Astrocyte (in vitro differentiated cells and primary cell): ENCODE measurements around the gene FAM120B. TPM values are rescaled to one million over a fixed set of nuclear protein-coding genes. Genes with fewer than 3 reads are reported as not detected.

Source experiments
- DNase-seq: peaks from one replicate; pipeline ENCODE4 v3.0.0-alpha.2; 2010; ENCODE audit warnings: low read depth
- FAIRE-seq: peaks from 2 replicates; lab custom pipeline; 2011; peaks lifted over from hg19 to GRCh38; lab: Jason Lieb, UNC
- H2AFZ ChIP-seq: 2 replicates; pipeline ENCODE4 v1.6.0; 2012; ENCODE audit warnings: low read depth, low read length, inconsistent platforms
- H3K27ac ChIP-seq: 2 replicates; pipeline ENCODE4 v1.5.1; 2011; ENCODE audit warnings: low read depth, low read length, inconsistent platforms
- H3K27me3 ChIP-seq: 2 replicates; pipeline ENCODE4 v1.6.0; 2011; ENCODE audit warnings: low read length, inconsistent platforms; ENCODE audit not compliant: insufficient read depth
- H3K36me3 ChIP-seq: 2 replicates; pipeline ENCODE4 v1.5.1; 2011; ENCODE audit warnings: low read length, inconsistent platforms; ENCODE audit not compliant: insufficient read depth
- H3K4me1 ChIP-seq: 2 replicates; pipeline ENCODE4 v1.5.1; 2011; ENCODE audit warnings: low read length, inconsistent platforms; ENCODE audit not compliant: insufficient read depth
- H3K4me2 ChIP-seq: 2 replicates; pipeline ENCODE4 v1.6.0; 2012; ENCODE audit warnings: low read length, inconsistent platforms
- H3K4me3 ChIP-seq: 2 replicates; pipeline ENCODE4 v1.5.1; 2011; ENCODE audit warnings: low read depth, mild to moderate bottlenecking, low read length, inconsistent platforms; ENCODE audit not compliant: insufficient read depth
- H3K79me2 ChIP-seq: 2 replicates; pipeline ENCODE4 v1.6.0; 2012; ENCODE audit warnings: mild to moderate bottlenecking, low read length, inconsistent platforms; ENCODE audit not compliant: insufficient read depth
- H3K9ac ChIP-seq: 2 replicates; pipeline ENCODE4 v1.6.0; 2012; ENCODE audit warnings: mild to moderate bottlenecking, low read length, inconsistent platforms
- H3K9me3 ChIP-seq: 2 replicates; pipeline ENCODE4 v1.5.1; 2012; ENCODE audit warnings: low read depth, mild to moderate bottlenecking, low read length, inconsistent platforms; ENCODE audit not compliant: insufficient read depth
- H4K20me1 ChIP-seq: 2 replicates; pipeline ENCODE4 v1.6.0; 2012; ENCODE audit warnings: low read length, inconsistent platforms; ENCODE audit not compliant: insufficient read depth
- H3K27ac Mint-ChIP-seq: one replicate; pipeline ENCODE4 v1.8.0; 2021; ENCODE audit warnings: mild to moderate bottlenecking, mixed read lengths; ENCODE audit not compliant: unreplicated experiment
- H3K27me3 Mint-ChIP-seq: one replicate; pipeline ENCODE4 v1.8.0; 2021; ENCODE audit warnings: low read depth, mixed read lengths; ENCODE audit not compliant: unreplicated experiment
- H3K36me3 Mint-ChIP-seq: one replicate; pipeline ENCODE4 v1.8.0; 2021; ENCODE audit warnings: low read depth, mixed read lengths; ENCODE audit not compliant: unreplicated experiment
- H3K4me1 Mint-ChIP-seq: one replicate; pipeline ENCODE4 v1.8.0; 2021; ENCODE audit warnings: low read depth, mixed read lengths; ENCODE audit not compliant: unreplicated experiment
- H3K4me3 Mint-ChIP-seq: one replicate; pipeline ENCODE4 v1.8.0; 2021; ENCODE audit warnings: mild to moderate bottlenecking, moderate library complexity, mixed read lengths; ENCODE audit not compliant: unreplicated experiment
- H3K9me3 Mint-ChIP-seq: one replicate; pipeline ENCODE4 v1.8.0; 2021; ENCODE audit warnings: mild to moderate bottlenecking, mixed read lengths; ENCODE audit not compliant: unreplicated experiment
- EZH2 ChIP-seq: IDR thresholded peaks from 2 replicates; pipeline ENCODE4 v1.6.1; 2012; ENCODE audit warnings: mild to moderate bottlenecking, low read length, inconsistent platforms; ENCODE audit not compliant: insufficient read depth
- total RNA-seq: library from RNA; stranded (reverse); gene quantifications from 2 replicates; pipeline ENCODE4 v1.2.1, GENCODE V29; 2021
- TF ChIP-seq, protein P1 (sequence below): IDR thresholded peaks from 2 replicates; pipeline ENCODE4 v1.5.1; 2011; ENCODE audit warnings: low read depth, mild to moderate bottlenecking, inconsistent platforms, low read length, moderate library complexity; ENCODE audit not compliant: insufficient read depth

Gene FAM120B
- total RNA-seq, 1 donor from 2014 or later: 29.8 TPM

- peaks cover 14% of the 10 kb centered on the region for H3K9me3 Mint-ChIP-seq
- no peaks in the 10 kb centered on the region for H3K9me3 ChIP-seq
- no peaks in the 10 kb centered on the region for H3K27me3 ChIP-seq
- no peaks in the 10 kb centered on the region for H3K36me3 ChIP-seq
- FAIRE-seq (no peak), DNase-seq (no peak)
- H3K27me3 Mint-ChIP-seq: no peaks in the 10 kb centered on the region
- peak overlapping the region; percentile 94 for H2AFZ ChIP-seq
- H3K4me1 ChIP-seq: peaks cover 17% of the 10 kb centered on the region
- peaks cover 31% of the 10 kb centered on the region for H4K20me1 ChIP-seq
- H3K36me3 Mint-ChIP-seq: peaks cover 4% of the 10 kb centered on the region
- H3K27ac Mint-ChIP-seq: no peak overlapping the region
- peak overlapping the region; percentile 88 for H3K4me3 Mint-ChIP-seq
- peak overlapping the region; percentile 89 for H3K27ac ChIP-seq
- H3K4me1 Mint-ChIP-seq: peaks cover 22% of the 10 kb centered on the region
- H3K9ac ChIP-seq: peak overlapping the region; percentile 95
- TF ChIP-seq, protein P1, sequence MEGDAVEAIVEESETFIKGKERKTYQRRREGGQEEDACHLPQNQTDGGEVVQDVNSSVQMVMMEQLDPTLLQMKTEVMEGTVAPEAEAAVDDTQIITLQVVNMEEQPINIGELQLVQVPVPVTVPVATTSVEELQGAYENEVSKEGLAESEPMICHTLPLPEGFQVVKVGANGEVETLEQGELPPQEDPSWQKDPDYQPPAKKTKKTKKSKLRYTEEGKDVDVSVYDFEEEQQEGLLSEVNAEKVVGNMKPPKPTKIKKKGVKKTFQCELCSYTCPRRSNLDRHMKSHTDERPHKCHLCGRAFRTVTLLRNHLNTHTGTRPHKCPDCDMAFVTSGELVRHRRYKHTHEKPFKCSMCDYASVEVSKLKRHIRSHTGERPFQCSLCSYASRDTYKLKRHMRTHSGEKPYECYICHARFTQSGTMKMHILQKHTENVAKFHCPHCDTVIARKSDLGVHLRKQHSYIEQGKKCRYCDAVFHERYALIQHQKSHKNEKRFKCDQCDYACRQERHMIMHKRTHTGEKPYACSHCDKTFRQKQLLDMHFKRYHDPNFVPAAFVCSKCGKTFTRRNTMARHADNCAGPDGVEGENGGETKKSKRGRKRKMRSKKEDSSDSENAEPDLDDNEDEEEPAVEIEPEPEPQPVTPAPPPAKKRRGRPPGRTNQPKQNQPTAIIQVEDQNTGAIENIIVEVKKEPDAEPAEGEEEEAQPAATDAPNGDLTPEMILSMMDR: no peak
- no peak for TF ChIP-seq EZH2
- H3K79me2 ChIP-seq: peaks cover 47% of the 10 kb centered on the region
- H3K4me2 ChIP-seq: peak overlapping the region; percentile 98
- H3K4me3 ChIP-seq: peak overlapping the region; percentile 90
Observed at GRCh38 chr6:170305805-170306323, 694 bp upstream of the FAM120B start.

DNA sequence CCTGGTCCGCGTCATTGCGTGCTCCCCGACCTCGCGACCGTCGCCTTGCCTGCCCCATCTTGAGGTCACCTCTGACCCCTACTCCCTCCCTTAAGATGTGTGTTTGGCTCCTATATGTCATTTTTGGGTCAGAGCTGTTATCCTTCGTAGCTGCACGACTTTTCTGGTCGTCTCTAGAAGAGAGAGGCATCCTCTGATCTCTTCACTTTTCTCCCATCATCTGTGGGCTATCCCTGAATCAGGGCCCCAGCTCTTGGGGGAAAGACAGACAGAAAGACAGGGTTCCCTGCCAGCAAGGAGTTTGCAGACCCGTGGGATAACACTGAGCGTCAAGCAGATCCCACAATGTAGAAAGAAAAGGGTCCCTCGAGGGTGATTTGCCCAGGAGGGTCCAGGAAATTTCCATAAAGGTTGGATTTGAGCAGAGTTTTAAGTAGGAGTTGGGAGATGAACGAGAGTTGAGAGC lies 555 bp downstream of the FAM120B start:
- H3K9ac ChIP-seq: peak overlapping the region; percentile 95
- no peaks in the 10 kb centered on the region for H3K9me3 ChIP-seq
- H3K4me1 ChIP-seq: peaks cover 17% of the 10 kb centered on the region
- H3K9me3 Mint-ChIP-seq: peaks cover 3% of the 10 kb centered on the region
- H3K27ac Mint-ChIP-seq: peak overlapping the region; percentile 83
- H3K4me3 Mint-ChIP-seq: peak overlapping the region; percentile 94
- peak overlapping the region; percentile 89 for H3K27ac ChIP-seq
- DNase-seq (no peak), FAIRE-seq (no peak)
- peaks cover 41% of the 10 kb centered on the region for H4K20me1 ChIP-seq
- H3K27me3 ChIP-seq: no peaks in the 10 kb centered on the region
- H3K27me3 Mint-ChIP-seq: no peaks in the 10 kb centered on the region
- peaks cover 60% of the 10 kb centered on the region for H3K79me2 ChIP-seq
- no peaks in the 10 kb centered on the region for H3K36me3 Mint-ChIP-seq
- H3K4me1 Mint-ChIP-seq: peaks cover 25% of the 10 kb centered on the region
- peak overlapping the region; percentile 90 for H3K4me3 ChIP-seq
- H3K4me2 ChIP-seq: peak overlapping the region; percentile 98
- no peaks in the 10 kb centered on the region for H3K36me3 ChIP-seq
- no peak for TF ChIP-seq EZH2
- TF ChIP-seq, protein P1: no peak
- H2AFZ ChIP-seq: peak overlapping the region; percentile 94

DNA sequence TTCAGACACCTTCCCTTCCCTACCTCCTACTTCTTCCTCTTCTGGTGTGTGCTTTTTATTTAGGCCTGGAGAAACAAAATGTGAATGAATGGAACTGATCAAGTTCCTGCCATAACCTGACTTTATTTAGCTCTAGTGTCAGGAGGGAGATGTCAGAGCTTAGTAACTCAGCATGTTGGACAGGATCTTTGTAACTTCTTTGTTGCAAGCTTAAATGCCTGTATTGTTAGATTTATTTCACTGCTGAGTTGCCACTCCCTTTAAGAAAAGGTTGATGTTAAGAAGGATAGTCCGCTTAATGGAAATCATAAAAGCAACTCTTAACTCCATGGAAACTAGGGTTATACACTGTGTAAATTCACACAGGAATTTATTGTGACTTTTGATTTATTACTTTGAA lies 2.2 kb downstream of the FAM120B start:
- Histone ChIP-seq H4K20me1 (peaks cover 56% of the 10 kb centered on the region), H3K9me3 (no peaks in the 10 kb centered on the region), H3K36me3 (no peaks in the 10 kb centered on the region), H3K27ac (no peak overlapping the region), H3K4me1 (peaks cover 17% of the 10 kb centered on the region), H2AFZ (no peak overlapping the region), H3K27me3 (no peaks in the 10 kb centered on the region), H3K9ac (peak overlapping the region; percentile 7), H3K4me3 (no peak overlapping the region), H3K4me2 (peak overlapping the region; percentile 98), H3K79me2 (peaks cover 76% of the 10 kb centered on the region)
- Mint-ChIP-seq H3K27ac (no peak overlapping the region), H3K27me3 (no peaks in the 10 kb centered on the region), H3K36me3 (no peaks in the 10 kb centered on the region), H3K9me3 (no peaks in the 10 kb centered on the region), H3K4me3 (peak overlapping the region; percentile 94), H3K4me1 (peaks cover 36% of the 10 kb centered on the region)
- DNase-seq (no peak), FAIRE-seq (no peak)
- TF ChIP-seq, protein P1: no peak
